SK-N-SH treated with all-trans-retinoic acid at 6 μM for 48 hours (cell line): Measurements from ENCODE around the gene NPTXR.
A peak's percentile ranks its signal among the peaks of the same experiment; 100 is the strongest.

Experiments
- ATAC-seq: fragments of 200-7000 bp; cut with Tn5 transposase; 3 replicates; pipeline ENCODE4 v1.9.1; 2020; ENCODE audit warnings: mild to moderate bottlenecking, moderate library complexity
- ARNTL ChIP-seq: fragments of 450-650 bp; formaldehyde crosslinking; IDR thresholded peaks from 2 replicates; pipeline ENCODE4 v1.5.0; 2020; ENCODE audit warnings: low read depth, mild to moderate bottlenecking, moderate library complexity, borderline replicate concordance
- BACH2 ChIP-seq: fragments of 250-450 bp; sonication (Bioruptor Pico); IDR thresholded peaks from 2 replicates; pipeline ENCODE4 v1.9.0; 2021; ENCODE audit warnings: mild to moderate bottlenecking, borderline replicate concordance
- CREB5 ChIP-seq: fragments of 250-450 bp; sonication (Bioruptor Pico); IDR thresholded peaks from 2 replicates; pipeline ENCODE4 v1.5.1; 2020; ENCODE audit warnings: low read depth, mild to moderate bottlenecking, moderate library complexity
- CSDC2 ChIP-seq: fragments of 250-450 bp; sonication (Bioruptor Pico); IDR thresholded peaks from 2 replicates; pipeline ENCODE4 v1.5.0; 2020; ENCODE audit warnings: mild to moderate bottlenecking, moderate library complexity
- CSRNP3 ChIP-seq: fragments of 250-450 bp; sonication (Bioruptor Pico); IDR thresholded peaks from 2 replicates; pipeline ENCODE4 v1.5.1; 2021; ENCODE audit warnings: mild to moderate bottlenecking, moderate library complexity
- ESRRG ChIP-seq: fragments of 250-450 bp; sonication (Bioruptor Pico); IDR thresholded peaks from 2 replicates; pipeline ENCODE4 v1.6.1; 2021; ENCODE audit warnings: mild to moderate bottlenecking
- GLIS3 ChIP-seq: fragments of 250-450 bp; sonication (Bioruptor Pico); IDR thresholded peaks from 2 replicates; pipeline ENCODE4 v1.5.0; 2020; ENCODE audit warnings: mild to moderate bottlenecking, moderate library complexity
- OSR1 ChIP-seq: fragments of 250-450 bp; sonication (Bioruptor Pico); IDR thresholded peaks from 2 replicates; pipeline ENCODE4 v1.8.0; 2022; ENCODE audit warnings: moderate library complexity, mild to moderate bottlenecking, inconsistent platforms
- PATZ1 ChIP-seq: fragments of 250-450 bp; sonication (Bioruptor Pico); IDR thresholded peaks from 2 replicates; pipeline ENCODE4 v1.8.0; 2020; ENCODE audit warnings: mild to moderate bottlenecking, moderate library complexity, borderline replicate concordance
- PPARA ChIP-seq: fragments of 250-450 bp; sonication (Bioruptor Pico); IDR thresholded peaks from 2 replicates; pipeline ENCODE4 v1.5.0; 2020; ENCODE audit warnings: mild to moderate bottlenecking, borderline replicate concordance
- SNAI2 ChIP-seq: fragments of 250-450 bp; sonication (Bioruptor Pico); IDR thresholded peaks from 2 replicates; pipeline ENCODE4 v1.5.0; 2020; ENCODE audit warnings: mild to moderate bottlenecking, moderate library complexity
- TCF4 ChIP-seq: fragments of 250-450 bp; sonication (Bioruptor Pico); IDR thresholded peaks from 2 replicates; pipeline ENCODE4 v1.8.0; 2021; ENCODE audit warnings: mild to moderate bottlenecking, moderate library complexity, borderline replicate concordance
- TOX ChIP-seq: fragments of 250-450 bp; sonication (Bioruptor Pico); IDR thresholded peaks from 2 replicates; pipeline ENCODE4 v1.8.0; 2021; ENCODE audit warnings: mild to moderate bottlenecking, moderate library complexity, borderline replicate concordance
- ZC3H10 ChIP-seq: fragments of 250-450 bp; sonication (Bioruptor Pico); IDR thresholded peaks from 2 replicates; pipeline ENCODE4 v1.5.1; 2021; ENCODE audit warnings: mild to moderate bottlenecking, moderate library complexity
- ZFP3 ChIP-seq: fragments of 250-450 bp; sonication (Bioruptor Pico); IDR thresholded peaks from 2 replicates; pipeline ENCODE4 v1.5.0; 2020; ENCODE audit warnings: mild to moderate bottlenecking, moderate library complexity
- ZFP30 ChIP-seq: fragments of 450-650 bp; formaldehyde crosslinking; IDR thresholded peaks from 2 replicates; pipeline ENCODE4 v1.5.0; 2022; ENCODE audit warnings: mild to moderate bottlenecking, moderate library complexity
- ZNF565 ChIP-seq: fragments of 450-650 bp; formaldehyde crosslinking; conservative IDR thresholded peaks from 2 replicates; pipeline ENCODE4 v1.5.0; 2020; ENCODE audit warnings: low read depth, mild to moderate bottlenecking, moderate library complexity
- ZNF8 ChIP-seq: fragments of 450-650 bp; formaldehyde crosslinking; IDR thresholded peaks from 2 replicates; pipeline ENCODE4 v1.5.0; 2020; ENCODE audit warnings: mild to moderate bottlenecking, moderate library complexity

The NPTXR gene

GRCh38 chr22:38850941-38851849 is 7.4 kb upstream of the NPTXR start:
- peak; percentile 42; the same call in 2 of the 3 replicates for ATAC-seq
- TF ChIP-seq PPARA (CRISPR knock-in tag), result no peak
- no peak for TF ChIP-seq ZC3H10
- TF ChIP-seq CSDC2 (CRISPR knock-in tag), result no peak
- no peak for TF ChIP-seq ARNTL
- no peak for TF ChIP-seq PATZ1 (CRISPR knock-in tag)

- TF ChIP-seq SNAI2 (CRISPR knock-in tag) (no peak), ESRRG (CRISPR knock-in tag) (no peak), CSRNP3 (CRISPR knock-in tag) (no peak), PATZ1 (CRISPR knock-in tag) (no peak), ZFP30 (no peak), TOX (CRISPR knock-in tag) (no peak), TCF4 (no peak), ZC3H10 (no peak)
- TF ChIP-seq, all 23 proteins: peak for 0
- ATAC-seq, result no peak
These were observed 6.6 kb upstream of the NPTXR start for GRCh38 chr22:38850399-38850798.

- ATAC-seq, result no peak
- TF ChIP-seq TCF4 (no peak), CREB5 (CRISPR knock-in tag) (no peak), ZNF565 (CRISPR knock-in tag) (no peak), ZC3H10 (no peak), OSR1 (no peak), BACH2 (CRISPR knock-in tag) (no peak), CSRNP3 (CRISPR knock-in tag) (no peak), PATZ1 (CRISPR knock-in tag) (no peak), ZFP3 (CRISPR knock-in tag) (no peak), GLIS3 (no peak), CSDC2 (CRISPR knock-in tag) (no peak)
- TF ChIP-seq, all 23 proteins: peak for 0
These were observed 6.0 kb upstream of the NPTXR start for GRCh38 chr22:38849811-38850210.

GRCh38 chr22:38846412-38846811 is 2.6 kb upstream of the NPTXR start:
- TF ChIP-seq ZNF8 (CRISPR knock-in tag) (no peak), PATZ1 (CRISPR knock-in tag) (no peak), SNAI2 (CRISPR knock-in tag) (no peak), ESRRG (CRISPR knock-in tag) (no peak)
- no peak for ATAC-seq
